AG08395 (cell line): ENCODE results near the gene SNTN.
A peak's percentile ranks its signal among the peaks of the same experiment; 100 is the strongest.
"Not testable (repeated sequence)": the region's sequence is repeated elsewhere in the genome, so short reads cannot be mapped to it uniquely, and the experiment has no call there.

ENCODE experiments used
- DNase-seq: peaks from one replicate; pipeline ENCODE4 v3.0.0; 2012; ENCODE audit warnings: mixed read lengths, low spot score

Gene SNTN

GRCh38 chr3:63652066-63652725, at the start of gene SNTN:
Gene SNTN, plus strand, starts transcription at chr3:63652675. Its CDS starts 13 bp downstream, at chr3:63652688.
- no peak for DNase-seq

GRCh38 chr3:63607716-63608115, 44.8 kb upstream of the SNTN start:
- no peak for DNase-seq

- no peak for DNase-seq
Observed at GRCh38 chr3:63609408-63609807, 43.1 kb upstream of the SNTN start.

GRCh38 chr3:63609834-63610233, 42.6 kb upstream of the SNTN start:
- no peak for DNase-seq

DNA sequence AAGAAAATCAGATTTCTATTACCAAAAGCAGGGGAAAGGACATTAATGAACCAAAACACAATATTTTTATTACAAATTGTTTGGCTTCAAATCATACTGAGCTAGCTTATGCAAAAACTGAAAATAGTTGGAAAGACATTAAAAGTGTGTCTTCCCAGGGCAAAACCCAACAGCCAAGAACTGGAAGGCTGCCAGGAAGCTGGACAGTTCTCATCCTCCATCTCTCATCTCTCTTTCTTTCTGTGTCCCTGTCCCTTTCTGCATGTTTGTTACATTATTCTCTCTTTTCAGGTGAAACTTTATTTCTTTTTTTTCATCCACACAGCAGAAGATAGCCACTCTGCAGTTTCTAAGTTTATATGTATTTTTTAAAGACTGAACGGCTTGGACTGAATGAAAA, 41.1 kb upstream of the SNTN start:
- no peak for DNase-seq

DNA sequence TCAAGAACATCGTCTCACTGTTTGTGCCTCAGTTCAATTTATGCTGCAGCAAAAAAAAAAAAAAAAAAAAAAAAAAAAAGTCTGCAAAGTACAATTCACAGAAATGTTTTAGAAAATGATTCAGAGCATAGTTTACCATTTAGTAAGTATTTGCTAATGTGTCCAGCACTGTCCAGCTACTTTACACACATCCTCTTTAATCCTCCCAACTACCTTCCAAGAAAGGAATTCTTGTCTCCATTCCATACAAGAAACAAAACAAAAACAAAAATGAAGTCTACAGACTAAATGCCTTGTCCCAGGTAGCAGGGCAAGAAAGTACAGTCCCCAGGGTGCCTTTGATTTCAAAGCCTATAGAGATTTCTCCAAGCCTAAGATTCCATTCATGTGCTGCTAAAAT, 38.9 kb upstream of the SNTN start:
- peak; percentile 83 for DNase-seq

DNA sequence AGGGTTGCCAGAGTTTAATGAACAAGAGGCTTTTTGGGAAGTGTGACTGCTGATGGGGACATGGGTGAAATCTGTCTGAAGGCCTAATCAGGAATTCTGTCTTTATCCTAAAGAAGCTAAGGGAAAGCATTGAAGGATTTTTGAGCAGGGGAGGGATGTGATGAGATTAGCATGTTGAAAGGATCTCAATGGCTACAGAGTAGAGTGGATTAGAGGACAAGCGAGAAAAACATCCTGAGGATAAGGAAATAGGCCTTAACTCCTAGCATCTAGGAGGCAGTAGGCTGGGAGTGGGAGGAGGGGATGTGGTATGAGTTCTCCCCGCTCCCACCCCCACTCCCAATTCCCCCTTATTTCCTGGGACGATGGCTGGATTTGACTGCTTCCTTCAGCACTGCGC, 35.1 kb upstream of the SNTN start:
- no peak for DNase-seq

- peak; percentile 81 for DNase-seq
Observed at GRCh38 chr3:63624941-63625560, 27.4 kb upstream of the SNTN start.

DNA sequence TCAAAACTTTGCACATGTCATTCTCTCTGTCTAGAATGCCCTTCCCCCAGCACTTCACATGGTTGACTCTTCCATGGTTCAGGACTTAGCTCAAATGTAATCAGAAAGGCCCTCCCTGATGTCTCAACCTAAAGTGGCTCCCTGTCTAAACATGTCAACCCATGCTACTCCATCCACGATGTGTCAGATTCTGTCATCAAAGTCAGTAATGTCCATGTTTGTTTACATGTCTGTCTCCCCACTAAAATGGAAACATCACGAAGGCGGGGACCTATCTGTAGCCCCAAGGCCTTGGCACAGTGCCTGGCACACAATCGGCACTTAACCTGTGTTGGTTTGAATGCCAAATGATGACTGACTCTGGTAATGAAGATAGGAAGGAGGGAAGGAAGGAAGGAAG, 20.8 kb upstream of the SNTN start:
- no peak for DNase-seq

DNA sequence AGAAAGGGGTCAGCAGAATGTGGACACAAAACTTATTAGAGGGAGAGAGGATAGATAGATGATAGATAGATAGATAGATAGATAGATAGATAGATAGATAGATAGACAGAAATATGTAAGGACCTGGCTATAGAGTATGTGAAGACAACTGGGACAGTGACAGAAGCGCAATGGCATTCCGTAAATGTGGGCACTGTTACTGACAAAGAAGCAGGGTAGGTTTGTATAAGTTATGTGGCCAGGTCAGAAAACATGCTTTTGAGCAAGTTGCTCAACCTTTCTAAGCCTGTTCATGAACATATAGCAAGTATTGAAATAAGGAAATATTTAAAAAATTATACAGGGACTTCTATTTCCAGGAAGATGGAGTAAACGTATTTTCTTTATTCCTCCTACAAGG, 17.3 kb upstream of the SNTN start:
- DNase-seq = no peak

GRCh38 chr3:63639806-63640205, 12.7 kb upstream of the SNTN start:
- DNase-seq = no peak

DNA sequence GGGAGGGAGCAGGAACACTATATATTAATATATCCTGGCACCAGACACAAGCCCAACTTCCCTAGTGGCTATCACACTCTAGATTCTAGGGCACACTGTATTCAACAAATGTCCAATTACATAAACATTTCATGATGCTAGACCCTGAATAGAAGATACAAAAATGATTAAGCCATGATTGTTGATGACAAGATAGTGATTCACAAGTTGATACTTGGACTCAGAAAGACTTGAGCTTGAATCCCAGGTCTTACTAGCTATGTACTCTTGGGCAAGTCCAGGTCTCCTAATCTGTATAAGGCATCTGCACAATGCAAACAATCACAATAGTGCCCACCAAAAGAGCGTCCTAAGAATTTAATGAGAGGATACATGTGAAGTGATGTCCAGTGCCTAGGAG, 10.0 kb upstream of the SNTN start:
- no peak for DNase-seq

DNA sequence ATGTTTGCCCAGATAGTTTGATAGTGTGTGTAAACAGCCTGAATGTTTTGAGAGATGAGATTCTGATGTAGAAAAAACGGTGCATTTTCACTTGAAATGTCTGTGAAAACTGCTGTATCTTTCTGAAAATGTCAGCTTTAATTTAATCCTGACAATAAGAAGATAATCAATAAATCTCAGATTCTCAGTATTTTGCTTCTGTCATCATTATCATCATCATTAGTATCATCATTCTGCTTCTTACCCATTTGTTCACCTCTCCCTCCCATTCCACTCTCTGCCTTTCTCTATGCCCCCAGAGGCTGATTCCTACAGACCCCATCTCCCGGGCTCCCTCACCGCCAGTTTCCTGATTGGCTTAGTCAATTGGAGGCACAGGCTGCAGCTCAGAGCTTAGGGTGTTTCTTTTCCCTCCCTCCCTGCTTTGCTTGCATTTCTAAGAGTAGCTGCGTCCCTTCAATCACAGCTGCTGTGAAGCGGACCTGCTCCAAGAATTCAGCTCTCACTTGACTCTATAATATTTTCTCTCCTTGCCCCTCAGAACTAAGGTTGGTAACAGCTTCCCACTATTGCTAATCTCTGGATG, 8.2 kb upstream of the SNTN start:
- DNase-seq = no peak

GRCh38 chr3:63644928-63645781, 7.3 kb upstream of the SNTN start:
- not testable (repeated sequence) for DNase-seq

- peak; percentile 3 for DNase-seq
Observed at GRCh38 chr3:63654211-63654610, 1.7 kb downstream of the SNTN start.

GRCh38 chr3:63654931-63655330, 2.5 kb downstream of the SNTN start:
- no peak for DNase-seq

DNA sequence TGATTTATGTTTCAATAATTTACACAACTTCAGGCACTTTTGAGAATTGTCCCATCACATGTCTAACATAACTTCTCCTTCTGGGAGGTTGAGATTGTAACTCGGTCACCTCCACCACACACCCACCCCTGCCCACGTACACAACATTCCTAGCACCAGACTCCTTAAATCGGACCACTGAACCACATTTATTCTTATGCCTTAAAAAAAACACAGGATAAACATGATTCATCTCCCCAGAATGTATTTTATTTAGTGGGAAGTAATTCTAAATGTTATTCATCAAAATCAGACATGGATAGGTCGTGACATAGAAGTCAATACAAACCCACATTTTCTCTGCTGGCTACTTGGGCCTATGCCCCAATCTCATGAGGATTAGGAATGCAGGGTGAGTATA, 3.0 kb downstream of the SNTN start:
- DNase-seq = peak; percentile 51

DNA sequence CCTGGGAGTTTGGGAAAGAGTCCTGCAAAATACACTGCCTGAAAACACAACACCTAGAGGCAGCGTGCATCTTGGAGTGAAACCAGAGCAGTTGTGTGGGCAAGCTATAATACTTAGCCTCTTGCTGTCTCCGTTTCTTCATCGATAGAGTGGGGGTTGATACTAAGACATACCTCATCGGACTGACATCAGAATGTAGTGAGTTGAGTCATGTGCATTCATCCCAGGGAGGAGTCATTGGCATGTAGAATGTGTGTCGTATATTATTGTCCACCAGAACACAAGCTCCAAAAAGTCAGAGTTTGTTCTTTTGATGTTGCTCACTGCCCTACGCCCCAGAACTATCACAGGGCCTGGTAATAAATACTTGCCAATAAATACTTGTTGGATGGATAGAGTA, 4.3 kb downstream of the SNTN start:
- peak; percentile 52 for DNase-seq

GRCh38 chr3:63661242-63661641, 8.8 kb downstream of the SNTN start:
- DNase-seq = no peak

GRCh38 chr3:63662011-63662410, 9.5 kb downstream of the SNTN start:
- DNase-seq = no peak

GRCh38 chr3:63662500-63662899, 10.0 kb downstream of the SNTN start:
- DNase-seq = peak; percentile 57

- DNase-seq = no peak
Observed at GRCh38 chr3:63670544-63670943, 18.1 kb downstream of the SNTN start.

DNA sequence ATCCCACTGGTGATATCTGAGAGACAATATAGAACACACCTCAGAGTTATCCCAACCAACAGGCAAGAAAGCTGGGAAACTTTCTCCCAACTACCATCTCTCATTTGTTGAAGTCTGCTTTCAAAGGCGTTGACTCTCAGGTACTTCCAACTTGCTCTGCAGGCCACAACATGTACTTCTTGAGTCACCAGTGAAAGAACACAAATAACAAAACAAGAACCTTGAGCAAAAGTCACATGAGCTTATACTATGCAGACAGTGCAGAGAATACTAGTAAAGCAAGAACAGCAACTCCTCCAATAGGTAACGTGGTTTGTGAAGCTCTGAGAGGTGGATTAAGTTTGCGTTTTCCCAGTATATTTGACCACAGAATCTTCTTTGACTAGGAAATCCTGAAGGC, 20.6 kb downstream of the SNTN start:
- no peak for DNase-seq
